GM12878 (cell line): ENCODE results near the gene ITSN1.

Source experiments
- NFIC ChIP-seq: IDR thresholded peaks from 2 replicates; pipeline ENCODE4 v1.6.1; 2012; ENCODE audit warnings: low read depth, mild to moderate bottlenecking, inconsistent platforms, low read length, moderate library complexity
- RAD21 ChIP-seq: IDR thresholded peaks from 2 replicates; pipeline ENCODE4 v1.6.1; 2011; ENCODE audit warnings: mild to moderate bottlenecking, low read depth, low read length, moderate library complexity; ENCODE audit not compliant: insufficient read depth
- SUZ12 ChIP-seq: fragments of 200-600 bp; sonication (generic); IDR thresholded peaks from one replicate; pipeline ENCODE4 v1.6.1; 2018; ENCODE audit warnings: antibody characterized with exemption, mild to moderate bottlenecking; ENCODE audit not compliant: unreplicated experiment
- TF ChIP-seq, protein P1 (sequence below): fragments of 450-650 bp; IDR thresholded peaks from 2 replicates; pipeline ENCODE4 v1.6.1; 2017; ENCODE audit warnings: mild to moderate bottlenecking

DNA sequence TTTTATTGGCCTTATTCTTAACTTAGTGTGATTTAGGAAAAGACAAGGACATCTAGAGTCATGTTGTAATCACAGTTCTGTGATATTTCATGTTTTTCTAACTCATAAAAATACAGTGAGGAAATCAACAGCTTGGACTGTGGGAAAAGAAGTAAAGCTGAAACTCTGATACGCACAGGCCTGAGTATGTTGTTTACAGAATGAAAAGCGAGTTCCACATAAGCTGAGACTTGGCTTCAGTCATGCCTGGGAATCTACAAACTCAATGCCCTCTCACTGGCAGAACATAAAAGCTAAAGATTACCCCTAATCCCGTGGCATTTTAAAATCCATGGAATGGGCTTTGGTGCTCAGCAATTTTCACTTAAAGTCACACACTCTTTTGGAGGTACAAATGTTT is 296.9 kb downstream of the ITSN1 start:
- TF ChIP-seq SUZ12: no peak
- TF ChIP-seq, protein P1, sequence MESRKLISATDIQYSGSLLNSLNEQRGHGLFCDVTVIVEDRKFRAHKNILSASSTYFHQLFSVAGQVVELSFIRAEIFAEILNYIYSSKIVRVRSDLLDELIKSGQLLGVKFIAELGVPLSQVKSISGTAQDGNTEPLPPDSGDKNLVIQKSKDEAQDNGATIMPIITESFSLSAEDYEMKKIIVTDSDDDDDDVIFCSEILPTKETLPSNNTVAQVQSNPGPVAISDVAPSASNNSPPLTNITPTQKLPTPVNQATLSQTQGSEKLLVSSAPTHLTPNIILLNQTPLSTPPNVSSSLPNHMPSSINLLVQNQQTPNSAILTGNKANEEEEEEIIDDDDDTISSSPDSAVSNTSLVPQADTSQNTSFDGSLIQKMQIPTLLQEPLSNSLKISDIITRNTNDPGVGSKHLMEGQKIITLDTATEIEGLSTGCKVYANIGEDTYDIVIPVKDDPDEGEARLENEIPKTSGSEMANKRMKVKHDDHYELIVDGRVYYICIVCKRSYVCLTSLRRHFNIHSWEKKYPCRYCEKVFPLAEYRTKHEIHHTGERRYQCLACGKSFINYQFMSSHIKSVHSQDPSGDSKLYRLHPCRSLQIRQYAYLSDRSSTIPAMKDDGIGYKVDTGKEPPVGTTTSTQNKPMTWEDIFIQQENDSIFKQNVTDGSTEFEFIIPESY: no peak
- TF ChIP-seq NFIC: no peak
- TF ChIP-seq RAD21: no peak
